CD4-positive, alpha-beta T cell treated with Interleukin-6 for 4 hours (primary cell): ENCODE results near the gene PSAT1.
"Not testable (repeated sequence)": the region's sequence is repeated elsewhere in the genome, so short reads cannot be mapped to it uniquely, and the experiment has no call there.

Experiments used
- DNase-seq: peaks from one replicate; pipeline ENCODE4 v3.0.0-alpha.2; 2020; ENCODE audit warnings: mixed read lengths

PSAT1 gene

DNA sequence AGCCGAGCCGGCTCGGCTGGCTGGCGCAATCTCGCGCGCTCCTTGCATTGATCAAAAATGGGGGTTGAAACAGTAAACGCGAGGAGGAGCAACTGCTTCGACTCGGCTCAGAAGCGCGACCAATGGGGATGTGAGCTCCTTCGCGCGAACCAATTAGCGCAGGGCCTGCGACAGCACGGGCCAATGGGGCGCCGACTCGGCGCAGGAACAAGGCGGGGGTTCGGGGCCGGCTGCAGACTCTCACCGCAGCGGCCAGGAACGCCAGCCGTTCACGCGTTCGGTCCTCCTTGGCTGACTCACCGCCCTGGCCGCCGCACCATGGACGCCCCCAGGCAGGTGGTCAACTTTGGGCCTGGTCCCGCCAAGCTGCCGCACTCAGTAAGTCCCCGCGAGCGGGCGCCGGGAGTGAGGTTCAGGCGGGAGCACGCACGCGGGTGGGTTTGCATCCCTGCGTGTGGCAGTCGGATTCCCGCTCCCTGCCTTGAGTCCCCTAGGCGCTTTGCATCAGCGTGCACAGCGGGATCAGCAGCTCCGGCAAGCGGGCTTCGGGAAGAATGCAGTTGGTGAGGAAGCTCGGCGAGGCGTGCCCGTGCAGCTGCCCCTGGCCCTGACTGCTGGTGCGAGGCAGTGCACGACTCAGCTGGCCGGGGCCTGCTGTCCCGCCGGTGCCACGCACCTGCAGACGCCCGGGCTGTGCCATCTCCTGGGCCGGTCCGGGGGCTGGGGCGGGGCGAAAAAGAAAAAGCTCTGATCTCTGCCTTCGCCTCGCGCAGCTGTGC is at the start of gene PSAT1:
Gene PSAT1, plus strand, starts transcription at position 233 of the 779 bp plus-strand sequence. Its CDS starts 86 bp downstream, at position 319.
- peak; percentile 90 for DNase-seq

DNA sequence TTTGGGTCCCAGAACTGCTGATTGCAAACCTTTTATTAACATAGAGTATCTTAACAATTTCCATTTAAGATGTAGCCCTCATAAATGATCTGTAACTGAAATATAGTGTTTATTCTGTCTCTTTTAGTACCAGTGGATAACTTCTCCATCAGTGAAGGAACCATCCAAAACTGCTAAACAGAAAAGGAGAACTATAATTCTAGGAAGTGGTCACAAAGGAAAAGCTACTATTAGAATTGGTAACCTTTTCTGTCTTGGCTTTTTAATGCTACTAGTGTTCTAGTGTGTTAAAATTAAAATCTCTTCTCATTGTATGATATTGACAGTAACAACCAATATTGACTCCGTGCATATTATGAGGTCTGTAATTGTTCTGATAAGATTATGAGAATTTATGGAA is 48.3 kb upstream of the PSAT1 start:
- DNase-seq: no peak

- DNase-seq: no peak
Measured at GRCh38 chr9:78249542-78249941, 47.4 kb upstream of the PSAT1 start.

- DNase-seq: no peak
Measured at GRCh38 chr9:78252616-78253015, 44.3 kb upstream of the PSAT1 start.

DNA sequence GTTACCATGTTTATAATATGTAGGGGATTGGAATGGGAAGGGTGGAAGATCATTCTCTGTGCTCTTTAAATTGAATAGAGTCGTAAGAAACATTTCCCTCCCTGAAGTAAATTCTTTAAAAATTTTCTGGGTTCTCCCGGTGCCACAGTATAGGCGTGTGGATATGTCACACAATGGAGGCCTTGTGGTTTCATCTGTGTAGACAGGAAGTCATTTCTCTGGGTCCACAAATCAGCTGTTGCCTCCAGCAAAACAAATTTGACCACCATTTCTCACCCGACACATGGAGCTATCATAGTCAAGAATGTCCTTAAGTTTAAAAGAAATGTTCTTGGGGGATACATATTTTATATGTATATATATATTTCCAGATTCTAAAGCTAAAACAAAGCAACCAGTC is 43.6 kb upstream of the PSAT1 start:
- no peak for DNase-seq

DNA sequence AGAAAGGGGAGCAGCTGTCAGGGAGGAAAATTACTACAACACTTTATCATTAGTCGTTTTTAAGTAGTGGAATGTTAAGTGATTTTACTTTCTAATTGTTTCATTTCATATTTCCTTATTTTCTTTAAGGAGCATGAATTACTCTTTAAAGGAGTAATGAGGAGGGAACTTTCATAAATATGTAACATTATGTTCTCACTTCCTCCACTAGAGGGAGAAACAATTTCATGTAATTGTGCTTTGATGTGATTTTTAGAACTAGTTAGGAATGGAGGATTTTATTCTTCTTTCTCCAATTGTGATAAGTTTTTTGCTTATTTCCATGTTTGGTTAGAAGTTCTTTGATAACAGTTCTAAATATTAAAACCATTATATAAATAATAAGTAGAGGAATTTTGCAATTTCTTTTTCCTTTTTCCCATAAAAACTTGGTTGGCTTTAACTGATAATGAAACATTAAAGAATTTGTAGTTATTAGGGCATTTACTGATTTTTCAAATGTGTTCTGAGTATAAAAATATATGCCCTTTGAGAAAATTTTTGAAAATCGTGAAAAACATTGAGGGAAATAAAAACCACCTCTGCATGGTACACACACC is 35.4 kb upstream of the PSAT1 start:
- DNase-seq: no peak

GRCh38 chr9:78262655-78263054 is 34.3 kb upstream of the PSAT1 start:
- DNase-seq: no peak

GRCh38 chr9:78267889-78268288 is 29.0 kb upstream of the PSAT1 start:
- DNase-seq: no peak

DNA sequence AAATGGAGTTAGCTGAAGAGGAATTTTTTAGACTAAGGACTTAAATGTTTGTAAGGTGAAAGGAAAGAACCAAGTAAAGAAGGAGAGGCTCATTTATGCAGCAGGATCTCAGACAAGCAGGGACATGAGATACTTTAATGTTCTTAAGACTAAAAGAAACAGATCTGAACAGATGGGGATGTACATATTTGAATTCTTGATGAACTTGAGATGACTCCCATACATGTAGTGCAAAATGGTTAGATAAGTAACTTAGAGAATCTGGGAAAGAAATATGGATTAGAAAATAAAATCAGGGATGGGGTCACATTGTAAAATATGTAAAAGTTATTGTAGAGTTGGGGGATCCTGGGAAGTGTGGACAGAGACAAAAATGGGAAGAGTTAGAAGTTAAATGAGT is 27.1 kb upstream of the PSAT1 start:
- DNase-seq: no peak

- DNase-seq: no peak
Measured at GRCh38 chr9:78272307-78272706, 24.6 kb upstream of the PSAT1 start.

DNA sequence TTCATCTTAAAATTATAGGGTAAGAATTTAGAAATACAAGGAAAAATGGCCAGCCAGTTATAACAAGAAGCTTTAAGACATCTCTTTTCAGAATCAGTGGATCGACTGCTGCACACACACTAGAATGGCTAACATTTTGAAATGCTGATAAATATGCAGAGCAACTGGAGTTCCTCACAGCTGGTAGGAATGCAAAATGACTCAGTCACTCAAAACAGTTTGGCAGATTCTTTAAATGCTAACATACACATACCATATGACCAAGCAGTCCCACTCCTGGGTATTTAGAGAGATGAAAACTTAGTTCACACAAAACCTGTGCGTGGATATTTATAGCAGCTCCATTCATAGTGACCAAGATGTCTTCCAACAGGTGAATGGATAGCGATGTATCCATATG is 23.2 kb upstream of the PSAT1 start:
- DNase-seq: no peak

- no peak for DNase-seq
Measured at GRCh38 chr9:78278177-78278777, 18.6 kb upstream of the PSAT1 start.

GRCh38 chr9:78278801-78279200 is 18.1 kb upstream of the PSAT1 start:
- no peak for DNase-seq

DNA sequence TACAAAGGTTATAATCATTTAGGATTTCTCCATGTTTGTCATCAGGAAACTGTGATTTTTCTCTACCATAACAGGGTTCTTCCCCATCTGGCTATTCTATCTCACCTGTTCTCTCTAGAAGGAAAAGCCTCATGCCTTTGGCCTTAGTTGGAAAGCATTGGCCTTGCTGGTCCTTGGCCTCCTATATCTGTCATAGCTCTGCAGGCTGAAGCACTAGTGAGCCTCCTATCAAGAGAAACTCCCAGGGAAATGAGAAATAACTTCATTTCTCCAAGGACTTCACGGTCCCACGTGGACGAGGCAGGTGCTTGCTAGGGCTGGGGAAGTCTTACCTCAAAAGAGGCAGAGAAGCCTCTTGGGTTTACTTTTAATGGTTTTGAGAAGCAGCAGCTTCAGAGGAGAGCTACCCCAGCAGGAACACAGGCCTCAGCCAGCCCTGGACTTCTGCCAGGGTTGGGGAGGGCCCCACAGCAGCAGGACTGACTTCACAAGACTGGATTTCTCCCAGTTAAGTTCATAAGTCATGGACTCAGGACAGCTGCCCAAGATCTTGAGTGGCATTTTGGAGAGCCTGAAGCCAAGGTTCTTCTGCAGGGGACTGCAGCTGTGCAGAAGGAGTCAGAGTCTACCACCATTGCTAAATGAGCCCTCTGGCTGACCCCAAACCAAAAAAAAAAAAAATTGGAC is 15.8 kb upstream of the PSAT1 start:
- no peak for DNase-seq

GRCh38 chr9:78284181-78284580 is 12.7 kb upstream of the PSAT1 start:
- DNase-seq: not testable (repeated sequence)

GRCh38 chr9:78286125-78286524 is 10.8 kb upstream of the PSAT1 start:
- DNase-seq: no peak

DNA sequence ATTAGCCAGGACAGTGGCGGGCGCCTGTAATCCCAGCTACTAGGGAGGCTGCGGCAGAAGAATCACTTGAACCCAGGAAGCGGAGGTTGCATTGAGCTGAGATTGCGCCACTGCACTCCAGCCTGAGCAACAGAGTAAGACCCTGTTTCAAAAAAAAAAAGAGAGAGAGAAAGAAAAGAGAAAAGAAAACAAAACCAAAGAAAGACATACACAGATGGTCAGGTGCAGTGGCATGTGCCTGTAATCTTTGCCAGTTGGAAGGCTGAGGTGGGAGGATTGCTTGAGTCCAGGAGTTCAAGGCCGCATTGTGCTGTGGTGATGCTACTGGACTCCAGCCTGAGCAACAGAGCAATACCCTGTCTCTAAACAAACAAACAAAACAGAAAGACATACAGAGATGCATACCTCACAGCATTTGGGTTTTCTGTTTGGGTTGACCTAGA is 10.0 kb upstream of the PSAT1 start:
- DNase-seq: no peak

GRCh38 chr9:78288214-78288892 is 8.6 kb upstream of the PSAT1 start:
- no peak for DNase-seq

DNA sequence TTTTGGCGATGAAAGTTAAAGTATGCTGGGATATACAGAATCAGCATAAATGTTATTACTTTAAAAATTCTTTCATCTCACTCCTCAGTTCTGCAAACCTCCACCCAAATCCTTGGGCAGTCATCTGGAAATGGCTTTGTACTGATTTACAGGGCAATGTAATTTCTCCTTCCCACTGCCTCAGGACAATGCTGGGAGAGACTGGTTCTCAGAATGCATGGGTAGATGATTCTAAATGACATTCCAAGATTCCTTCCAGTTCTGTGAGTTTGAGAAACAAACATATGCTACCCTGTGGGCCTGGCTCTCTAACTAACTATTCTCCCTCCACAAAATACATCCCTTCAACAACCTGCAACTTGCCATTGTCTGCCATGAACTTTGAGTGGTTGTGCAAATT is 7.5 kb upstream of the PSAT1 start:
- no peak for DNase-seq

DNA sequence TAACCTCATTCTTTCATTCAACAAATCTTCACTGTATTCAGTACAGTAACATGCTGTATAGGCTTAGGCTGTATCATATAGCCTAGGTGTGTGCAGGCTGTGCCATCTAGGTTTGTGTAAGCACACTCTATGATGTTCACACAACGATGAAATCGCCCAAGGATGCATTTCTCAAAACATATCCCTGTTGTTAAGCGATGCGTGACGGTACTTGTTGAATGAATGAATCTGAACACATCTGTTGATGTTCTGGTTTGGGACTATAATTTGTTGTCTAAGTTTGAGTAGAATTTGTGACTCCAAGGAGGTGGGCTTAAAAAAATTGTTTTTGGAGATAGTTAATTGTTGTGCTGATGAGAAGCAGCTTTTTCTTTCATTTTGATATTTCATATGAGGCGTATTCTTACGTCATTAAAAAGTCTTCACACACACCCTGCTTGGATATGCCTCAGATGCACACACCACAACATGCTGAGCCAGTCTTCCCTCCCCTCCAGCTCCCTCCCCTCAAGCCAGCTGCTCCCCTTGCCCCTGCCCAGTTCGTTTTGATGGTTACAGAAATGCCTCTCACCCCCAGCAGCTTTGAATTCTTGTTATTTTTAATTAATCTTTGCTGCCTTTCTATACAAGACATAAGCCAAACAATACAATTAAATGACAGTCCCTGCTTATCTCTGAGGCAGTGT is 5.5 kb upstream of the PSAT1 start:
- DNase-seq: no peak

- no peak for DNase-seq
Measured at GRCh38 chr9:78292026-78292425, 4.9 kb upstream of the PSAT1 start.

DNA sequence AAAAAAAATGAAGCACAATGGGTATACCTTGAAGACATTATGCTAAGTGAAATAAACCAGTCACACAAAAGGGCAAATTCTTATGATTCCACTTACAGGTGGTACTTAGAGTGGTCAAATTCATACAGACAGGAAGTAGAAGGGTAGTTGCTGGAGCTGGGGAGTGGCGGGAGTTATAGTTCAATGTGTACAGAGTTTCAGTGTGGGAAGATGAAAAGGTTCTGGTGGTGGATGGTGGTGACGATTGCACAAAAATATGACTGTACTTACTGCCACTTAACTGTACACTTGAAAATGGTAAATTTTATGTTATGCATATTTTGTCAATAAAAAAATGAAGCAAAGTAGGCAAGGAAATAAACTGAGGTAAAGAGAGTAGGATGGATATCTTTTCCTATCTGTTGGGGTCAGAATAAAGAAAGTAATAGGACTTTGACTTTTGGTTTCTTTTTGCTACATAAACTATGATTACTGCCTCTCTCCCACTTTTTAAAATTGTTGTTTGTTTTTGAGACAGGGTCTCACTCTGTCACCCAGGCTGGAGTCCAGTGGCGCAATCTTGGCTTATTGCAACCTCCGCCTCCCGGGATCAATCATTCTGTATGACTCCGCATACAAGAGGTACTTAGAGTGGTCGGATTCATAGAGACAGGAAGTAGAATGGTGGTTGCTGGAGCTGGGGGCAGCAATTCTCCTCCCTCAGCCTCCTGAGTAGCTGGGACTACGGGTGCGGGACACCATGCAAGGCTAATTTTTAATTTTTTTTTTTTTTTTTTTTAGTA is 4.0 kb upstream of the PSAT1 start:
- DNase-seq: no peak
